ENCODE data around the gene MGAT4A.

The MGAT4A gene

GRCh38 chr2:98649992-98650375 is 80.9 kb downstream of the MGAT4A start:
- no peak for DNase-seq

GRCh38 chr2:98649135-98649991 is 81.6 kb downstream of the MGAT4A start:
- peak; percentile 48 for DNase-seq

- DNase-seq, result no peak
Measured at GRCh38 chr2:98648451-98648850, 82.5 kb downstream of the MGAT4A start.

- DNase-seq, result no peak
Measured at GRCh38 chr2:98647636-98648035, 83.3 kb downstream of the MGAT4A start.

DNA sequence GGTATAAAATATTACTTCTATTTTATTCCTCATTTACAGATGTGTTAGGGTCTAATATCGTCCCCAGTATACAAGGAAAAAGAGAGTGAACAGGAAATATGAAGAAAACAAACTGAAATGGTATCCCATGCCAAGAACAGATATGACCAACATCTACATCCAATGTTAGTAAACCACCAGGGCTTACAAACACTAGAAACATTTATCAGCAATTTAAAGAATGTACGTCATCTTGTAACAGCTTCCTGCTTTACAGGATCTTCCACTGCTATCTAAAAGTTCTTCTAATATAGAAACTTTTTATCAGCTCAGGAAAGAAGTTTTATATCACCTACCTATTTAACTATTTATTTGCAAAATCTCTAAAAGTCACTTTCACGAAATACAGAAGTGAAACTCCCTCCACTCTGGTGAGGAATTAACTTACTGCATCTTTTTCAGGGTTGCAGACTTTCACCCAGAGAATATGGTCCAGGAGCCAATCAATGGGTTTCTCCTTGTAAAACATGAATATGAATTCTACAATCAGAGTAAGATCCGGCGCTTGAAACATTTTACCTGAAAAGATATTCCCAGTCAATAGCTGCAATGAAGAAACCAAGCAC is 87.3 kb downstream of the MGAT4A start:
- DNase-seq, result no peak

DNA sequence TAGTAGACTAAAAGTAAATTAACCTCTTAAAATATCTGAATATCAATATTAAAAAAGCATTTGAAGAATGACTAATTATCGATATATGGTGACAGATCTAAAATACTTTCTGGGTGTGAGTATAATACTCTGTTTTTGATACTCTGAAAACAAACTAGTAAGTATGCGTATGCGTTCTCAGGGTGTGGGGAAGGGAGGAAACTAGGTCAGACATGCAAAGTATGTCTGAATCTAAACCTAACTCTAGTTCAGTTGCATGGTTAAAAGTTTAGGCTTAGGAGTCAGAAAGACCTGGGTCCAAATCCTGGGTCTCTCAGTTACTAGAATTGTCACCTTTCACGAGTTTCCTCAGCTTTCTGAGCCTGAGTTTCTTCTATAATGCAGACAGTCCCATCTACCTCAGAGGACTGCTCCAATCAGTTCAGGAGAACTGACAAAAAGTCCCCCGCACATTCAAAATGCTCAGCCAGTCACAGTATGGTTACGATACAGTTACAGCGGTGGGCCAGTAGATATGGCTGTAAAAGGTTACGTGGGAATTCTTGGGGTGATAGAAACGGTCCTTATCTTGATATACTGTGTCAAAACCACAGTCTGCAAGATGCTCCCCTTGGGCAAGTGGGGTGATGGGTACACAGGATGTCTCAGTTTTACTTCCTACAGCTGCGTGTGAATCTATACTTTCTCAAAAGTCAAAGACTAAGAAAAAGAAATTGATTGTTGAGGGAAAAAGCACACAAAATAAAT is 93.4 kb downstream of the MGAT4A start:
- no peak for DNase-seq

GRCh38 chr2:98634406-98635092 is 96.4 kb downstream of the MGAT4A start:
- no peak for DNase-seq

DNA sequence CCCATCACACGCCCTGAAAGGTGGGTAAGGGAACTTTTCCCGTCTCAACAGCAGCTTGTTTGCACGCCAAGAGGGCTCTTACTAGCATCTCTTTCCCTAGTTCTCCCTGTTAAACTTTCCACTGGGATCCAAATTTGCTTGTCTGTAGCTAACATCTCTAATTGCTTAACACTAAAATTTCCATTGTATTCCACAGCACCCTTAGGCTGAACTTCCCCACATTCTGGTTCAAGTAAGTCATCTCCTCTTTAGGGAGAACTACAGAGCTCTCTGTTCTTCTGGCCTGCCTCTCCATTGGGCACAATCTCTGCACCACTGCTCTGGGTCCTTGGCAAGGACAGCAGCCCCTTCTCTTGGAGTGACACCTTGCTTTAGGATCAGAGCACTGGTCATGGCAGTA is 98.6 kb downstream of the MGAT4A start:
- DNase-seq, result no peak

DNA sequence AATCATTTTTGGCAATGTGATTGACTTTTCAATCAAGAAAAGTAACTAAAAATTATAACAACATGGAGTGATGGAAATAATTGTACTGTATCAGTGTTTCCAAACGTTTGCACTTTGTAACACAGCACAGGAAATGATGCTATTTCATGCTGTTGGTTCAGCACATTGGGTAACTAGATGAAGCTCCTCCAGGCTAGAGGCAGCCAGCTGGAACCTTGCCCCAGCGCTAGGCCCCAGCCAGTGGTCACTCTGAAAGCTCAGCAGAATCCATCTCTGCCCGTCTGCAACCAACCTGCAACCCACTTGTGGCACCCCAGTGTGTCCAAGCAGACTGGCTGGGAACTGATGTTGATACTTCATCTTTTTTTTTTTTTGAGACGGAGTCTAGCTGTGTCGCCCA is 107.3 kb downstream of the MGAT4A start:
- DNase-seq, result no peak

DNA sequence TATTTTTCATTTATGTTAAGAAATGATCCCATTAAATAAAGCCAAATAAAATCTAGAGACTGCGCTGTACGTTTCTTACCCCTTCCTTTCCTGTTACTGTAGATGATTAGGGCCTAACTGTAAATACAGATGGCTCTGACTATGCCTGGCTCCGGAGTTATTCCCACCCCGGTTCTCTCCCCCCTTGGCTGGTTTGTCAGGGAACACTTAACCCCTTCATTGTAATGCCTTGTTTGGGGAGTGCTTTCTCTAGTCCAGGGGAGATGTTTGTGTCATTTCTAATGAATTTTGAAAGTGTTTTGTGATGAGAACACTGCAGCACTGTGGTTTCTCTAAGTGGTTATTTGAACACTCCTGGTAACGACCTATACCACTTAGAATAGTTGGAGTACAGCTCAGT is 113.8 kb downstream of the MGAT4A start:
- no peak for DNase-seq

DNA sequence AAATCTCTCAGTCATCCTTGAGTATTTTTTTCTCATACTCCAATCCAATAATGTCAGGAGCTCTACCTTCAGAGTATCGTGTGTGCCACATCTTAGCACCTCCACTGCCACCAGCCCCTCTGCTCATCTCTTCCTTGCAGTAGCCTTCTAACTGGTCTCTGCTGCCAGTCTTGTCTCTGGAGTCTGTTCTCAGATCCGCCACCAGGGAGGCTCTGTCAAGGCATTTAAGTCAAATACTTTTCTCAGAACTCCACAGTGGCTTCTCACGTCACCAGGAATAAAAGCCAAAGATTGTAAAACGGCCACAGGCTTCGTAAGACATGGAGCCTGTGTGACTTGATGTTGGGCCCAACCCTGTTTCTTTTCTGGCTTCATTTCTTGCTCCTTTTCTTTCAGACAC is 115.5 kb downstream of the MGAT4A start:
- no peak for DNase-seq

- DNase-seq, result no peak
Measured at GRCh38 chr2:98614024-98614739, 116.8 kb downstream of the MGAT4A start.

- no peak for DNase-seq
Measured at GRCh38 chr2:98608962-98609604, 121.8 kb downstream of the MGAT4A start.

- DNase-seq, result peak; percentile 86
Measured at GRCh38 chr2:98608116-98608961, 122.6 kb downstream of the MGAT4A start, which contains the start of the genes COA5 and UNC50. TSS of gene COA5 (minus strand) at chr2:98608512. CDS start at chr2:98608405, 107 bp downstream. TSS of gene UNC50 (plus strand) at chr2:98608589. CDS start at chr2:98609760, 1,171 bp downstream.

- DNase-seq, result no peak
Measured at GRCh38 chr2:98607741-98608115, 123.2 kb downstream of the MGAT4A start.

DNA sequence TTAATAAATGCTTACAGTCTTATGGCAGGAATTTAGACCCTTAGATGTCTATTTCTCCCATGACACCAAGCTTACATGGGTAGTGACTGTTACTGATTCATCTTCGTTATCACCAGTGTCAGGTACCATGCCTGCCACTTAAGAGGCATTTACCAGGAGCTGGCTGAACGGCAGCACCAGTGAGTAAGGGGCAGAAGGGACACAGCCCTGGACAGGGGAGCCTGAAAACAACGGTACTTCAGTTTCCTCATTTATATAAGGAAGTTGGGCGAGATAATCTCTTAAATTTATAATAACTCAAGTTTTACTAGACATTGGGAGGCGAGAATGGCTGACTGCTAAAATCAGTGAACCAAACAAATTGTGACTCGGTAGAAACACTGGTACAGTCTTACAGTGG is 123.8 kb downstream of the MGAT4A start:
- no peak for DNase-seq

DNA sequence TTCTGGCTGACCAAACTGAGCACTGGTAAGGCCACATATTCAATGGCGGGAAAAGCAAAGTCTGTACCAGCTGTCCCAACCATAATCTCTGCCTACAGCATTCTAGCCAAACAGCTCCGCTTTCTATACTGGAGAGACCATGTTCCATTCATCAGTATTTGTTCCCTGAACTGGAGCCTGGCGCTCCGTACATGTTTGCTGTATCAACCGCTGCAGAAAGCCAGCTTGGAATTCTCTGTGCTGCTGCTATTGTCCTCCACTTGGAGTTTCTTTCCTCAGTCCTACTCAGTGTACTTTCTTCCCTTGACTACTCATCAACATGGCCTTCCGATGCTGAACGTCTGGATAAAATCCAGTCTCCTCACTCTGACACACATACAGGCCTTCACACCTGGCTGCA is 124.5 kb downstream of the MGAT4A start:
- DNase-seq, result no peak

DNA sequence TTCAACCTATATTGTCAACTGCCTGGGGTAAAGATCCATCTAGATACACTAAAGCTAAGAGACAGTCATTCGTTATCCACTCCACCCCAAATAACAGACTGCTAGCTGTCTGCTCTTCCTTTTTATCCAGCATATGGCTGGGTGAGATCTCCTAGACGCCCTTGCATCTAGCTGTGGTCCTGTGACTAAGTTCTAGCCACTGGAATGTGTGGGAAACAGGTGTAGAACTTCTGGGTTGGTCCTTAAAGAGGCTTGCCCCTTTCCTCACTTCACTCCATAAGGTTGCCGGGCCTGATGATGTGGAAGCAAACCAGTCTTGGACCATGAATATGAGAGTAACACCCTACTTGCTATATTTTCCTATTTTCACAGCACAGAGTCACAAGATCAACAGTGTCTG is 125.9 kb downstream of the MGAT4A start:
- DNase-seq, result no peak

GRCh38 chr2:98604547-98604946 is 126.4 kb downstream of the MGAT4A start:
- no peak for DNase-seq

- DNase-seq, result no peak
Measured at GRCh38 chr2:98601532-98602132, 129.3 kb downstream of the MGAT4A start.
